ENCODE data around the gene NCKAP1.

- no peak for TF ChIP-seq FOXA1 (IDR thresholded peaks at IDR 0.05)
- TF ChIP-seq LEF1 (IDR thresholded peaks at IDR 0.05; ENCODE audit: borderline replicate concordance) = no peak
- no peak for TF ChIP-seq FOXM1 (IDR thresholded peaks at IDR 0.05; ENCODE audit: borderline replicate concordance)
- TF ChIP-seq SP1 (IDR thresholded peaks at IDR 0.05) = no peak
- TF ChIP-seq FOXK2 (IDR thresholded peaks at IDR 0.05) = no peak
- no peak for TF ChIP-seq CTBP1 (IDR thresholded peaks at IDR 0.05; ENCODE audit: borderline replicate concordance)
- no peak for TF ChIP-seq BHLHE40 (IDR thresholded peaks at IDR 0.05; ENCODE audit: borderline replicate concordance)
- no peak for TF ChIP-seq SUZ12 (IDR thresholded peaks at IDR 0.05)
- no peak for TF ChIP-seq L3MBTL2 (conservative IDR thresholded peaks at IDR 0.05)
- no peak for TF ChIP-seq ARNT (IDR thresholded peaks at IDR 0.05)
- TF ChIP-seq HDGF (IDR thresholded peaks at IDR 0.05; ENCODE audit: borderline replicate concordance) = no peak
These were observed 57.6 kb downstream of the NCKAP1 start for GRCh38 chr2:182980652-182981051.
